Transverse colon (tissue), 4 donors: ENCODE data around the gene NFYB. TPM values are rescaled to one million over a fixed set of nuclear protein-coding genes. Genes with fewer than 3 reads are reported as not detected.

Source experiments
- DNase-seq: peaks from one replicate; pipeline ENCODE4 v3.0.0-alpha.2; 2019
- H3K27ac ChIP-seq, 4 donors: fragments of 200-600 bp; sonication (generic); 2 replicates each; pipeline ENCODE4 v1.5.1; 2016 to 2018; ENCODE audit warnings: inconsistent platforms in 4 of 4
- H3K27me3 ChIP-seq: fragments of 200-600 bp; sonication (generic); 2 replicates; pipeline ENCODE4 v1.5.1; 2017; ENCODE audit warnings: inconsistent platforms
- H3K36me3 ChIP-seq, 4 donors: fragments of 200-600 bp; sonication (generic); 2 replicates each; pipeline ENCODE4 v1.5.1; 2017 to 2019; ENCODE audit warnings: inconsistent platforms in 4 of 4
- H3K4me1 ChIP-seq, 4 donors: fragments of 200-600 bp; sonication (generic); 2 replicates each; pipeline ENCODE4 v1.5.1; 2017 to 2020; ENCODE audit warnings: inconsistent platforms in 4 of 4
- H3K4me3 ChIP-seq, 4 donors: fragments of 200-600 bp; sonication (generic); 1 replicate in 1 of 4; 2 replicates in 3 of 4; pipeline versions ENCODE4 v1.5.1 to v1.6.1; 2017 to 2019; ENCODE audit warnings: inconsistent platforms in 4 of 4
- H3K9me3 ChIP-seq, 2 donors: fragments of 200-600 bp; sonication (generic); 2 replicates each; pipeline ENCODE4 v1.5.1; 2017 to 2019; ENCODE audit warnings: inconsistent platforms in 2 of 2
- CTCF ChIP-seq, 5 experiments: fragments of 200-600 bp in 3 of 5; fragments of 450-650 bp in 2 of 5; sonication (generic) in 3 of 5; IDR thresholded peaks; 1 replicate in 2 of 5; 2 replicates in 3 of 5; pipeline ENCODE4 v1.5.1; 2016 to 2017; ENCODE audit warnings: antibody characterized with exemption in 5 of 5, inconsistent platforms in 3 of 5, mild to moderate bottlenecking in 2 of 5, moderate library complexity in 1 of 5
- EP300 ChIP-seq: sonication (generic); formaldehyde crosslinking; IDR thresholded peaks from one replicate; pipeline ENCODE4 v1.6.1; 2017; ENCODE audit warnings: antibody characterized with exemption, low read depth
- POLR2A ChIP-seq: fragments of 450-650 bp; IDR thresholded peaks from one replicate; pipeline ENCODE4 v1.6.1; 2016; ENCODE audit warnings: antibody characterized with exemption, mild to moderate bottlenecking, moderate library complexity
- POLR2AphosphoS5 ChIP-seq, 3 donors: sonication (generic); formaldehyde crosslinking; IDR thresholded peaks; one replicate each; pipeline ENCODE4 v1.6.1; 2016; ENCODE audit warnings: antibody characterized with exemption in 3 of 3
- WGBS, 2 donors: methylation state at CpG; one replicate each; pipeline ENCODE4 v1.1.5; 2018; ENCODE audit warnings: low coverage in 1 of 2; 5-methylcytosine and 5-hydroxymethylcytosine counted together
- in situ Hi-C, 4 donors: fragments of 200-750 bp; cut with MboI; loops; one replicate each; pipeline versions ENCODE4 v1.15.0 to v1.15.1; 2017; ENCODE audit warnings: low sequenced_read_pairs in 3 of 4, low pct_ligation_motif_present in 1 of 4, low pct_unique_long_range_greater_than_20kb in 1 of 4
- intact Hi-C: fragments of 100-400 bp; cut with DNase I; formaldehyde crosslinking; loops from one replicate; pipeline ENCODE4 v1.15.1; 2023; ENCODE audit warnings: low total_unique reads
- total RNA-seq, 4 donors: library from RNA; depleted of rRNA; stranded (reverse); fragments of >200 nt; gene quantifications; one replicate each; pipeline ENCODE4 v1.1.0, GENCODE V29; 2016

The NFYB gene
- total RNA-seq, 4 donors from 2014 or later, result 9.4 to 26.0 (median 18.8) TPM

GRCh38 chr12:104094284-104094683 is 43.7 kb downstream of the NFYB start:
- intact Hi-C loops, result no loop called here
- no peak for DNase-seq
- in situ Hi-C loops, result no loop called here
- no peak for TF ChIP-seq EP300
- no peak for TF ChIP-seq POLR2A
- no peak for TF ChIP-seq POLR2AphosphoS5 (IDR thresholded peaks at IDR 0.05)
- H3K27me3 ChIP-seq, result no peaks in the 10 kb centered on the region
- peaks cover 0 to 47% (median 22%) of the 10 kb centered on the region in 4 donors for H3K36me3 ChIP-seq
- H3K9me3 ChIP-seq, result no peaks in the 10 kb centered on the region
- no peaks in the 10 kb centered on the region for H3K4me1 ChIP-seq
- H3K27ac ChIP-seq, result no peak overlapping the region
- whole genome bisulfite sequencing, 2 donors, result 93 to 96% methylated on average over 3 of the region's 3 CpGs
- no peak overlapping the region for H3K4me3 ChIP-seq

- Histone ChIP-seq H3K27ac (no peak overlapping the region), H3K36me3 (peaks cover 0 to 54% (median 28%) of the 10 kb centered on the region in 4 donors), H3K4me1 (no peaks in the 10 kb centered on the region), H3K9me3 (no peaks in the 10 kb centered on the region), H3K4me3 (no peak overlapping the region), H3K27me3 (no peaks in the 10 kb centered on the region)
- intact Hi-C loops, result no loop called here
- TF ChIP-seq EP300 (no peak), CTCF (IDR thresholded peaks at IDR 0.05) (no peak), POLR2AphosphoS5 (IDR thresholded peaks at IDR 0.05) (no peak)
- no peak for DNase-seq
- in situ Hi-C loops, result no loop called here
- 93% methylated on average over 3 to 4 of the region's 4 CpGs for WGBS, 2 donors
Measured at GRCh38 chr12:104091136-104091535, 46.9 kb downstream of the NFYB start.

GRCh38 chr12:104090685-104091084 is 47.3 kb downstream of the NFYB start:
- WGBS, 2 donors, result 95 to 100% methylated on average over 1 of the region's 1 CpG
- Histone ChIP-seq H3K27me3 (no peaks in the 10 kb centered on the region), H3K27ac (no peak overlapping the region), H3K36me3 (peaks cover 0 to 58% (median 26%) of the 10 kb centered on the region in 4 donors), H3K4me1 (no peaks in the 10 kb centered on the region), H3K9me3 (no peaks in the 10 kb centered on the region), H3K4me3 (no peak overlapping the region)
- no peak for TF ChIP-seq POLR2A
- TF ChIP-seq CTCF (IDR thresholded peaks at IDR 0.05), result no peak
- no peak for TF ChIP-seq POLR2AphosphoS5 (IDR thresholded peaks at IDR 0.05)
- TF ChIP-seq EP300, result no peak
- in situ Hi-C loops (no loop called here), intact Hi-C loops (no loop called here)
- no peak for DNase-seq

- H3K4me1 ChIP-seq, result no peaks in the 10 kb centered on the region
- WGBS, 2 donors, result 79 to 88% methylated on average over 8 of the region's 8 CpGs
- no peak overlapping the region for H3K27ac ChIP-seq
- no peaks in the 10 kb centered on the region for H3K27me3 ChIP-seq
- DNase-seq, result no peak
- intact Hi-C loops, result no loop called here
- in situ Hi-C loops, result no loop called here
- no peaks in the 10 kb centered on the region for H3K9me3 ChIP-seq
- peaks cover 0 to 48% (median 22%) of the 10 kb centered on the region in 4 donors for H3K36me3 ChIP-seq
- H3K4me3 ChIP-seq, result no peak overlapping the region
- no peak for TF ChIP-seq CTCF (IDR thresholded peaks at IDR 0.05)
- no peak for TF ChIP-seq POLR2A
- TF ChIP-seq POLR2AphosphoS5 (IDR thresholded peaks at IDR 0.05), result no peak
- no peak for TF ChIP-seq EP300
Measured at GRCh38 chr12:104083769-104084475, 54.1 kb downstream of the NFYB start.

GRCh38 chr12:104080764-104081163 is 57.2 kb downstream of the NFYB start:
- no peaks in the 10 kb centered on the region for H3K4me1 ChIP-seq
- no peak overlapping the region for H3K4me3 ChIP-seq
- no peaks in the 10 kb centered on the region for H3K9me3 ChIP-seq
- no peak overlapping the region for H3K27ac ChIP-seq
- H3K36me3 ChIP-seq, result peaks cover 0 to 19% (median 10%) of the 10 kb centered on the region in 4 donors
- intact Hi-C loops, result no loop called here
- TF ChIP-seq POLR2A (no peak), POLR2AphosphoS5 (IDR thresholded peaks at IDR 0.05) (no peak), EP300 (no peak)
- in situ Hi-C loops, result no loop called here
- no peaks in the 10 kb centered on the region for H3K27me3 ChIP-seq
- no peak for DNase-seq
- WGBS, 2 donors, result 73 to 75% methylated on average over 1 of the region's 1 CpG
